Type B pancreatic cell (in vitro differentiated cells): Measurements from ENCODE around the gene SND1. TPM values are rescaled to one million over a fixed set of nuclear protein-coding genes. Genes with fewer than 3 reads are reported as not detected.

Experiments used
- DNase-seq: peaks from one replicate; pipeline ENCODE4 v3.0.0; 2021; ENCODE audit warnings: mixed read lengths; ENCODE audit not compliant: unreplicated experiment; ENCODE audit errors: extremely low spot score
- H3K27ac Mint-ChIP-seq: 2 replicates; pipeline ENCODE4 v1.8.0; 2021; ENCODE audit warnings: mild to moderate bottlenecking, mixed read lengths
- H3K27me3 Mint-ChIP-seq: 2 replicates; pipeline ENCODE4 v1.8.0; 2021; ENCODE audit warnings: mixed read lengths
- H3K36me3 Mint-ChIP-seq: 2 replicates; pipeline ENCODE4 v1.8.0; 2021; ENCODE audit warnings: mixed read lengths
- H3K4me1 Mint-ChIP-seq: one replicate; pipeline ENCODE4 v1.8.0; 2021; ENCODE audit warnings: mixed read lengths; ENCODE audit not compliant: unreplicated experiment
- H3K4me3 Mint-ChIP-seq: 2 replicates; pipeline ENCODE4 v1.8.0; 2021; ENCODE audit warnings: mild to moderate bottlenecking, mixed read lengths
- H3K9me3 Mint-ChIP-seq: 2 replicates; pipeline ENCODE4 v1.8.0; 2021; ENCODE audit warnings: mixed read lengths
- total RNA-seq: library from RNA; stranded (reverse); gene quantifications from 2 replicates; pipeline ENCODE4 v1.2.1, GENCODE V29; 2021; ENCODE audit warnings: low replicate concordance
- TF ChIP-seq, protein P1 (sequence below): fragments of 200-600 bp; sonication (generic); conservative IDR thresholded peaks from 2 replicates; pipeline ENCODE4 v1.5.0; 2021; ENCODE audit warnings: antibody characterized with exemption, mild to moderate bottlenecking

The SND1 gene
- total RNA-seq, 1 donor from 2014 or later: 199 TPM

DNA sequence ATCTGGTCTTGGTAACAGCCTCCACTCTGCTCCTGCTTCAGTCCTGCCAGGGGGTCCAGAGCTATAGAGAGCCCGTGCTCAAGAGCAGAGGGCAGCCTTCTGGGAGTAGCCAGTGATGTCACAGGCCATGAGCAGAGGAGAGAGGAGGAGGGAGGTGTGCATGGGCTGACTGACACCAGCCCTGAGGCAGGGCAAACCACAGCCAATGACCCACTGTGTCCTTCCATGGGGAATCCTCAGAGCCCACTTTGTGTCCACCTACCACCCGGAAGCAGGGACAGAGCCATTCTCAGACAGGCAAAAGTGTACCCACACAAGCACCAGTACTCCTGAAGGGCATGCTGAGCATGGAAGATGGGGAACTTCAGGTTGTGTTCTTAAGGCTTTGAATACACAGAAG is 34.0 kb upstream of the SND1 start, which contains the start of gene PAX4:
Gene PAX4 (minus strand): TSS at position 101 of the 400 bp plus-strand sequence. CDS start 2,214 bp downstream, outside the sequence.
- Mint-ChIP-seq H3K27ac (no peak within 1 kb of the TSS), H3K9me3 (no peaks in the 10 kb centered on the region), H3K4me3 (peak within 1 kb of the TSS; percentile 5), H3K4me1 (peaks cover 7% of the 10 kb centered on the region), H3K27me3 (peaks cover 94% of the 10 kb centered on the region), H3K36me3 (no peaks in the 10 kb centered on the region)
- TF ChIP-seq, protein P1, sequence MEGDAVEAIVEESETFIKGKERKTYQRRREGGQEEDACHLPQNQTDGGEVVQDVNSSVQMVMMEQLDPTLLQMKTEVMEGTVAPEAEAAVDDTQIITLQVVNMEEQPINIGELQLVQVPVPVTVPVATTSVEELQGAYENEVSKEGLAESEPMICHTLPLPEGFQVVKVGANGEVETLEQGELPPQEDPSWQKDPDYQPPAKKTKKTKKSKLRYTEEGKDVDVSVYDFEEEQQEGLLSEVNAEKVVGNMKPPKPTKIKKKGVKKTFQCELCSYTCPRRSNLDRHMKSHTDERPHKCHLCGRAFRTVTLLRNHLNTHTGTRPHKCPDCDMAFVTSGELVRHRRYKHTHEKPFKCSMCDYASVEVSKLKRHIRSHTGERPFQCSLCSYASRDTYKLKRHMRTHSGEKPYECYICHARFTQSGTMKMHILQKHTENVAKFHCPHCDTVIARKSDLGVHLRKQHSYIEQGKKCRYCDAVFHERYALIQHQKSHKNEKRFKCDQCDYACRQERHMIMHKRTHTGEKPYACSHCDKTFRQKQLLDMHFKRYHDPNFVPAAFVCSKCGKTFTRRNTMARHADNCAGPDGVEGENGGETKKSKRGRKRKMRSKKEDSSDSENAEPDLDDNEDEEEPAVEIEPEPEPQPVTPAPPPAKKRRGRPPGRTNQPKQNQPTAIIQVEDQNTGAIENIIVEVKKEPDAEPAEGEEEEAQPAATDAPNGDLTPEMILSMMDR: no peak
- DNase-seq: no peak

DNA sequence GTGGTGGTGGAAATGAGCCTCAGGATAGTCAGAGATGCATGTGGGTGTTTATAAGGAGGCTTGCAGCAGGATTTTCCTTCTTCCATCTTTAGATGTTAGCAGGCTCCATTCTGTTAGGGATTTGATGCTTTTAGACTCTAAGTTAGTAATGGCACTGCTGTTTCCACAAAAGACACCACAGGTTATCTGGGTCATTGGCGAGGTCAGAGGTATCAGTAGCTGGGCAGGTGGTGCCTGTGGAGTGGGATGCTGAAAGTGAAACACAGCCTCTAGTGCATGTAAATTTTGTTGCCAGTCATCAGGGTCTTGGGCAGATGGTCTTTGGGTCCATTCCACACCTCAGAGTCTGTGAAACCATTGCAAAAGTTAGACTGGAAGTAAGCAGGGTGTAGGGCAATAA is 33.2 kb upstream of the SND1 start:
- no peak overlapping the region for H3K27ac Mint-ChIP-seq
- peaks cover 92% of the 10 kb centered on the region for H3K27me3 Mint-ChIP-seq
- no peaks in the 10 kb centered on the region for H3K9me3 Mint-ChIP-seq

DNA sequence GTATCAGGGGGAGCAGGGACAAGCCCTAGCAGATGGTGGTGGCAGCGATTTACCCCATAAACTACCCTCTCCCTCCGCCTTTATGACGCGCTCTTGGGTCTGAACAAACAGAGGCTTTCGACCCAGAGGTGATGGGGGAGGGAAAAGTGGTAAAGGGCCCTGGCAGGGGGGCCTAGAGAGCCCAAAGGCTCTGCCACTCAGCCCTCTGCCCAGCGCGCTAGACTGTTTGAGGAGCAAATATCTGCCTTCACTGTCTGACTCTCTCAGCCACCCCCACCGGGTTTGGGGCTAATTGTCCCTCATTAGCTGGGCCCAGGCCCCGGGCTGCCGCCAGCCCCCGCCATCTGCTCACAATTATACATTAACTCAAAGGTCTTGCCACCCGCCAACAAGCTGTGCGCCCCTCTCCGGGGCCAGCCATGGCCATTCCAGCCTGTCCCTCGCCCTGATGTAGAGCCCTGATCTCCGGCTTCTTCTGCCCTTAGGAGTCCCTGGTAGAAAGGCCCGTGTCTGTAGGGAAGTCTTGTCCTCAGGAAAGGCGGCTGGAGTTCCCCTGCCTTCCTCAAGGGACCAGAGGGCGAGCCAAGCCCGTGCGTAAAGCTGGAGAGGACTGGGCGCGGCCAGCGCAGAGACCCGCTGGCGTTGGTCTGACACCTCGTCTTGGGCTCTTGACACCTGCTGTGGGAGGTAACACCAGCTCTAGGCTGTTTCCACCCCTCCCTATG is 32.2 kb upstream of the SND1 start:
- TF ChIP-seq, protein P1: no peak
- Mint-ChIP-seq H3K4me3 (peak overlapping the region; percentile 64), H3K27me3 (peaks cover 93% of the 10 kb centered on the region), H3K4me1 (peaks cover 7% of the 10 kb centered on the region), H3K36me3 (no peaks in the 10 kb centered on the region), H3K9me3 (no peaks in the 10 kb centered on the region), H3K27ac (no peak overlapping the region)
- DNase-seq: no peak

More for the DNA sequence above, 33.2 kb upstream of the SND1 start:
- Mint-ChIP-seq H3K36me3 (no peaks in the 10 kb centered on the region), H3K4me1 (peaks cover 7% of the 10 kb centered on the region), H3K4me3 (no peak overlapping the region)
- TF ChIP-seq, protein P1: no peak
- DNase-seq: no peak

DNA sequence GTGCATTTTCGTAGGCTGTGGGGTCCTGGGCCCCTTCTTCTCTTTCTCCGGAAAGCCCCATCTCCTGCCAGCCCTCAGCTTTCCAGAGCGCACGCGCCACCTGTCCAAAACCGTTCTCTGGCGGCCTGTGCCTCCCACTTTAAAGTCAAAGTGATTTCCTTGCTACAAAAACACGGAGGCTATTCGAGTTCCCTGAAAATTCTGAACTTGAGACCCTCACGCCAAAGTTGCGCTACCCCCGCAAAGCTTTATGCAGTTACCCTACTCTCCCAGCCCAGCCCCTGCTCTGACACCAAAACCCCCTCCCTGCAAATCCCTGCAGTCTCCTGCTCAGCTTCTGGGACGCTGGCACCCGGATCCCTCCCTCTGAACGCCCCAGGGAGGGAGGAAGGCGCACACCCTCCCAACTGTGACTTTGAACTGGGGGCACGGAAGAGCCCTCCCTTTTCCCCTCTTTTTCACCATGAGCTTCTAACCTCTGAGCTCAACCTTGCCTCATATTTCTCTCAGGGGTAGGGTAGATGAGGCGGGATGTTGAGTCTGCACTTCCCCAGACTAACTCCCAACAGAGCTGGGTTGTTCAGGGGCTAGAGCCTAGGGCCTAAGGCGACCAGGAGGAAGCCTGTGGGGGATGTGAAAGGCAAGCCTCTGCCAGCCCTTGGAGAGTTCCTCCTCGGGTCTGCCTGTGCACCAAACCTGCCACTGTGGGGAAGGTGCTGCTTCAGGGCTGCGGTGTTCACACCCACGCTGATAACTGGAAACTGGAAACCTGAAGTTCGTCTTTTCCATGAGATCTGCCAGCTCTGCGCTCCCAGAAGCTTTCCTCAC is 31.4 kb upstream of the SND1 start:
- Mint-ChIP-seq H3K4me1 (peaks cover 7% of the 10 kb centered on the region), H3K36me3 (no peaks in the 10 kb centered on the region), H3K4me3 (peak overlapping the region; percentile 64), H3K27ac (no peak overlapping the region), H3K27me3 (peaks cover 88% of the 10 kb centered on the region), H3K9me3 (no peaks in the 10 kb centered on the region)
- DNase-seq: no peak
- TF ChIP-seq, protein P1: no peak

GRCh38 chr7:127625331-127625730 is 26.7 kb upstream of the SND1 start:
- TF ChIP-seq, protein P1: no peak
- Mint-ChIP-seq H3K9me3 (no peaks in the 10 kb centered on the region), H3K4me1 (peaks cover 5% of the 10 kb centered on the region), H3K27me3 (peaks cover 45% of the 10 kb centered on the region), H3K4me3 (no peak overlapping the region), H3K27ac (no peak overlapping the region), H3K36me3 (no peaks in the 10 kb centered on the region)
- no peak for DNase-seq
